HuH-7 (cell line): ENCODE results near the gene EDN2.

Experiments used
- DNase-seq: peaks from one replicate; pipeline ENCODE4 v3.0.0; 2011; ENCODE audit warnings: low spot score

Gene EDN2

DNA sequence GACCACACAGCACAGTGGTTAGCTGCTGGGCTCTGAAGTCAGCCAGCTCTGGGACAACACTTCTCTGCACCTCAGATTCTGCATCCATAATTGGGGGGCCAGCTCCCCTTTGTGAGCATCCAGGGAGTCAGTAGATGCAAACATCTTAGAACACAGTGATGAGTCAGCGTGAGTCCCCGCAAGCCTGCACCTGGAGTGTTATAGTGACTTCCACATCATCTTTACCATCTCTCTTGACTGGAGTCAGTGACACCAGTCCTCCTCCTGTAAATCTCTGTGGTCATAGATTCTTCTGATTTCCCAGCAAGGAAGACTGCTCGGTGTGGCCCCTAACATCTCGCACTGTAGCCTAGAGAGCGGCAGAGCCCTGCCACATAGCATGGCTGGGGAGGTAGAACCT lies 13.9 kb upstream of the EDN2 start:
- no peak for DNase-seq

DNA sequence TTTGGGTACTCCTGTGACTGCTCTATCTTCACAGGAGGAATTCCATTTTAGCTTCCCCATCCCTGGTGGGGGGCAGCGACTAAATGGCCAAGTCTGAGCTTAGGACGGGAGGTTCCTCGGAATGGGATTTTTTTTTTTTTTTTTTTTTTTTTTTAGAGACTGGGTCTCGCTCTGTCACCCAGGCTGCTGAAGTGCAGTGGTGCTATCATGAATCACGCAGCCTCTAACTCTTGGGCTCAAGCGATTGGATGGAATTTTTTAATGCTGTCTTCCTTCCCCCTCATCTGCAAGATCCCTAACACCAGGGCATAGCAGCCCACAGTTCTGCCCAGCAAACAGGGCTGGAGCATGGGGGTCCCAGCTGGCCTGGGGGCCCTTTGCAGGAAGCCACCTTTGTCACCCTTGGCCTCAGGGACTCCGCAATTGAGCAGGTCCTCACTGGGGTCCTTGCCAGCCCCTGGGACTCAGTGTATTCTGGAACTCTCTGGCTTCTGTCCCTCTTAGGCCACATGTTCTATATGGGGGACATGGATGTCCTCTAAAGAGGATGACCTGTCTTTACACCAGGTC lies 13.1 kb upstream of the EDN2 start:
- no peak for DNase-seq

DNA sequence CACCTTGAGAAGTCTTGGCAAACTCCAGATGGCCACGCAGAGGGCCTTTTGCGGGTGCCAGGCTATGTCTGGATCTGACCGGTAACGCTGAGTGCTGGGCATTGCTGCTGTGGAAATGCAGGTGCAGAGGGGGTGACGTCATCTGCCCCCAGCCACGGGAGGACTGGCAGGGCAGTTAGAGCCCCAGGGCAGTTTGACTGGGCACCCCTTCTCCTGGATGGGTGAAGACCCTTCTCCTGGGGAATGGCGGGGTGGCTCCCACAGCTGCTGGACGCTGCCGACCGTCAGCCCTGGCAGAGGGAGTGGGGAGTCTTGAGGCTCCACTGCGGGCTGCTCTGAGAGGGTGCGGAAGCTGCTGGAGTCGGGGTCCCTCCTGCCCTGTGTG lies 12.6 kb upstream of the EDN2 start:
- no peak for DNase-seq

DNA sequence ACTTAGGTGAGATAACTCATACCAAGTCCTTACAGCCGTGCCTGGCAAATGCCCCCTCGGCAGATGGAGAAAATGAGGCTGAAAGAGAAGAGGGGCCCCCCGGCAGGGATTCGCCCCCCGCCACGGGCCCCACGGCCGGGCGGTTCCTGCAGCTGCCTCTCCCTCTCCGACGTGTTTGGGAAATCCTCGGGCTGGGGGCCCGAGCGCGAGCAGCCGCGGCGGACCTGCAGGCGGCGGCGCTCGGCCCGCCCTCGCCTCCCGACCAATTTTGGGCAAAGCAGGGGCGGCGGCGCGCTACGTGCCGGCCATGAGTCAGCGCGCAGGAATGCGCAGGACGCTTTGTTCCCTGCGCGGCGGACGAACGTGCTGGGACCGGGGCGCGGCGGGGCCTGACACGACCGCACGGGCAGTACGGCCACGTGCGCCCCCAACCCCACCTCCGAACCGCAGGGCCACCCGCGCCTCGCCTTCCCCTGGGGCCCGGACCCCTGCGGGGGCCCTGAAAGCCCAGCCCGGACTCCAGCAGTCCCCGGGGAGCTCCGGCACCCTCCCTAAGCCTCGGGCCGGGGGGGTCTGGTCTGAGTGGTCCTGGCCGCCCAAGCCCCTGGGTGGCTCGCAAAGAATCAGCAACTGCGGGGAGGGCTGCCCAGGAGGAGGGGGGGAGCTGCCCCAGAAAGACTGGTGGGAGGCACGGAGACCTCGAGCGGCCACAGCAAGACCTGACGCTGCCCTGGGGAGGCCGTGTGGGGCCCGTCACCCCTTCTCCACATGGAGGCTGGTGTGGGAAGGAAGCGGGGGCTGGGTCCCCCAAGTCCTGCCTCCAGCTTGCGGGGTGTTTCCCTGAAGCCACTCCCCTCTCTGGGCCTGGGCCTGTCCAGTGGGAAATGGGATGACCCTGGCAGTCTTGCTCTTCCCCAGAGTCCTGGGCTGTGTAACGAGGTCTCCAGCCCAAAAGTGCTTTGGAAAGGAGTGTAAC lies 11.9 kb upstream of the EDN2 start:
- peak; percentile 66 for DNase-seq

DNA sequence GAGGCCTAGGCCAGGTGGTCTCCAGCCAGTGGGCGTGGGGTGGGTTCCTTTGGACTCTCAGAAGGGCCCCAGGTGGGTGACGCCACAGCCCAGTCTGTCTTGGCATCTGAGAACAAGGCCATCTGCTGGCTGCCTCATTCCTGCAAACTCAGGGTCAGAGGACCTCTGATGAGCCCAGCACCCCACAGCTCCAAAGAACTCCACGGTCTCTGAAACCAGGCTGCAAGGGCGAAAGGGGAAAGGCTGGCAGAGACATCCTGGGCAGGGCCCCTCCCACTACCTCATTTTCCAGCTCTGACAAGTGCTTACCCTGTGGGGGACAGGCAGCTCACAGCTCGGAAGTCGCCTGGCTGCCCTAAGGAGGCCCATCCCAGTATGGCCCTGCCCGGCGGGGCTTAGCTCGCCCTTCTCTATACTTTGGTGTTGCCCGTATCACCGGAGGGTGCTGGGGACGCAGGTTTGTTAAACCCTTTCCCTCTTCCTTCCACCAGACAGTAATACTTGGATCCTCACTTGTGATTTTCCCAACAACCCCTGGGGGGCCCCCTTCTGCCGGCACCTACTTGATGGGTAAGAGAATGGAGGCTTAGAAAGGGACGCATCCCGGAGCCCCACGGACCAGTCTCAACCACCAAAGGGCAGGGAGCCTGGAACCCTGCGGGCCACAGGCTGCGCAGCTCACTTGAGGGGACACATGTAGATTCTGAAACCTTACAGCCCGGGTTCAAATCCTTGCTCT lies 10.9 kb upstream of the EDN2 start:
- peak; percentile 81 for DNase-seq

DNA sequence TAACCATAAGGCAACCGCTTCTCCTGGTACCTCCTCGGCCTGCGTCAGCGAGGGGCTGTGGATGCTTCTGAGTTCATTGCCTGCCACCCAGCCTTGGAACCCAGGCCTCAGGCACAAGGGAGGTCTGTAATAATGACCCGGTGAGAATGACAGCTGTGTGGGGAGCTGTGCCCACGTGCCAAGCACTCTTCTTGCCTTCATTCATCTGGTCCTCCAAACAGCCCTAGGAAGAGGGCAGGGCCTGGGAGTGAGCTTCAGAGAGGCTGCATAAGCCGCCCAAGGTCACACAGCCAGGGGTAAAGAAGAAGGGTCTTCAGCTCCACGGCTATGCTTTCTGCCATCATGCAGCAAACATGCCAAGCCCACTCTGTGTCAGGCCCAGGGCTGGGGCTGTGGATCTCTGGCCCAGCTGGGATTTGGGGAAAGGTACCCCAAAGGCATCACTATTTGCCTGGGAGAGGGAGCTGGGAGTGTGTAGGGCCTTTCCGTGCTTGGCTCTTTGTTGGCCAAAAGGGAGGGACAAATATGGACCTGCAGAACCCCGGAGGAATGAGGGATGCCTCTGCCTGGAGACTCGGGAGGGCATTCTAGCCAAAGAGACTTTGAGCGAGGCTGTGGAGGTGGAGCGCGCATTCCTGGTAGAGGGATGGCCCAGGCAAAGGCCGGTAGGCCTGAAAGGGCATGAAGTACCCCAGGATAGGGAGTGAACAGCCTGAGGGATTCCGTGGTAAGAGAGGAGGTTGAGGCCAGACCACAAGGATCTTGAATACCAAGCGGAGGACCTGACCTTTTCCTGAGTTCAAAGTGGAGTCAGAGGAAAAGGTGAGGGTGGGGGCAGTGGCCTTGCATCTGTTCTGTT lies 10.1 kb upstream of the EDN2 start:
- no peak for DNase-seq

DNA sequence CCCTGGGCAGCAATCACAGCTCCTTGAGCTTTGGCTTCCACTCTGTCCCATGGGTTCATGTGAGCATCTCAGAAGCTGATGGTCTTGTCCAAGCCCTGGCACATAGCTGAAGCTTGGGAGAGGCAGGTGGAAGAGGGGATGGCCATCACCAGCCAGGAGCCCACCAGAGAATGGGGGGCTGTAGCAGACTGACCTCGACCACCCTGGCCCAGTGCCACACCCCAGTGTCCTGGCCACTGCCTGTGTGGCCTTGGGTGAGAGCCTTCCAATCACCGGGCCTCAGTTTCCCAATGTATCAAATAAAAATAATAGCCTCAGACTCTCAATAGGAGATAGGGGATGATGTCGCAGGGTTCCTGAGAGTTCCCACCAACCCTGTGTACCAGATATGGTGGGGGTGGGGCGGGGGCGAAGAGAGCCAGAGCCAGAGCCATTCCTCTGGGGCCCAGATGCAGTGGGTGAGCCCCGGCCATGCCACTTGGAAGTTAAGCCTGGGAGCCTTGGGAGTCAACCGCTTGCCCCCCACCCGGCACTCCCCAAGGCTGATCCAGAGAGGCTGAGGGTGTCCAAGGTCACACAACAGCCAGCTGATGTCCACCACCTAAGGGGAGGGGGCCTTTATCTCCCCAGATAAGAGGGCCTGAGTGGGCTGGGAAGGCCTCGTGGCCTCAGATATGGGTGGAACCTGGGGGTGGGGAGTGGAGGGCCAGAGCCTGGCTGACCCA lies 9.3 kb upstream of the EDN2 start:
- no peak for DNase-seq

DNA sequence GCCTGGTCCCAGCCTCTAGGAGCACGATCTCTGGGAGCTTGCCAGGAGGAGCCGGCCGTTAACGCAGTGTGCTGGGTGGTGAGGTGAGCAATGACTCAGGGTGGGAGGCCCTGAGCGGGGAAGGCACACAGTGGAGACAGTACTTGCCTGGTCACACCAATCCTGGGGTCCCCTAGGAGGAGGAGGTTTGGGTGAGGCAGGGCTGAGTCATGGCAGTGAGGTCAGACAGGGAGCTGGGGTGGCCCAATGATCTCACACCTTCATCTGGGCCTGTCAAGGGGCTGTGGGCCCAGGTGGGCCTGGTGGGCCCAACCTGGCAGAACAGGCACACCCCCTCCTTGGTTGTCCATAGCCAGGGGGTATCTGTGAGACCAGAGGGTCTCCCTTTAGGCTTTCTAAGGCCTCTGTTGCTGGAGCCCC lies 8.6 kb upstream of the EDN2 start:
- DNase-seq = no peak

DNA sequence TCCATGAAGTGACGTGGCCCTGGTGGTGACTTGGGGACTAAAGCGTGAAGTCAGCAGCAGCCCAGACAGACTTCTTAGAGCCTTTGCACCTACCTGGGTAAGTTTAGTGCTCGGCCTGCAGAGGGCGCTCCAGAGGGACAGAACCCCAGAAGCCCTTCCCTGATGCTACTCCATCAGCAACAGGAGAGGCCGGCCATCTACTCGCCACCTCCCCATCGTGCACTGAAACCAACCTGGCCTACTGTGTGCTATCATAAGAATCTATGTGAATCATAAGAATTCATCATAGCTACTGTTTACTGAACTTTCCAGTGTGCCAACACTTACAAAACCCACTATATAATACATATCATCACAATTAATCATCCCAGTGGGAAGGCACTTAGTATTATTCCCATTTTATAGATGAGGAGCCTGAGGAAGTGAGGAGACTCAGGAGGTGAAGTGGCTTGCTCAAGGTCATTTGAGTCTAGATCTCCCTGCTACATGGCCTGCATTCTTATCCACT lies 7.9 kb upstream of the EDN2 start:
- peak; percentile 75 for DNase-seq

DNA sequence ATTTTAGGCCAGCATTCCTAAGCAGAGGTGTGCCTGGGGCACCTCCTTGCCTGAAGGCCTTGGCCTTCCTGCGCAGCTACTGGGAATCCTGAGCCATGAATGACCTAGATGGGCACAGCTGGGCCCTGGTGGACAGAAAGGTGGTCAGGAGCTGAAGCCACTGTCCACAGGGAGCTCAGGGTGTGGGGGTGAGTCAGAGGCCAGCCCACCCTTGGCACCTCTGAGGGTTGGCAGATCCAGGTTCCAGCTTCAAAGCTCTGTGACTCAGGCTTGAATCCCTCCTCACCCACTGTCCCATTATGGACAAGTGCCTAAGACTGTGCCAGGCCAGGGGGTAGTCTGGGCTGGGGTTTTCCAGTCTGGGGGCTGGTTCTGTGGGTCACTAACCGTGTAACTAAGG lies 6.4 kb upstream of the EDN2 start:
- DNase-seq = no peak

DNA sequence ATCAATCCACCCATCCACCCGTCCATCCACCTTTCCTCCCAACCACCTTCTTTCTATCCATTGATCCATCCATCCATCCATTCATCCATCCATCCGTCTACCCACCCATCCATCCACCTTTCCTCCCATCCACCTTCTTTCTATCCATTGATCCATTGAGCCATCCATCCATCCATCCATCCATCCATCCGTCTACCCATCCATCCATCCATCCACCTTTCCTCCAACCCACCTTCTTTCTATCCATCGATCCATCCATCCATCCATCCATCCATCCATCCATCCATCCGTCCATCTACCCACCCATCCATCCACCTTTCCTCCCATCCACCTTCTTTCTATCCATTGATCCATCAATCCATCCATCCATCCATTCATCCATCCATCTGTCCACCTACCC lies 5.1 kb upstream of the EDN2 start:
- DNase-seq = no peak

DNA sequence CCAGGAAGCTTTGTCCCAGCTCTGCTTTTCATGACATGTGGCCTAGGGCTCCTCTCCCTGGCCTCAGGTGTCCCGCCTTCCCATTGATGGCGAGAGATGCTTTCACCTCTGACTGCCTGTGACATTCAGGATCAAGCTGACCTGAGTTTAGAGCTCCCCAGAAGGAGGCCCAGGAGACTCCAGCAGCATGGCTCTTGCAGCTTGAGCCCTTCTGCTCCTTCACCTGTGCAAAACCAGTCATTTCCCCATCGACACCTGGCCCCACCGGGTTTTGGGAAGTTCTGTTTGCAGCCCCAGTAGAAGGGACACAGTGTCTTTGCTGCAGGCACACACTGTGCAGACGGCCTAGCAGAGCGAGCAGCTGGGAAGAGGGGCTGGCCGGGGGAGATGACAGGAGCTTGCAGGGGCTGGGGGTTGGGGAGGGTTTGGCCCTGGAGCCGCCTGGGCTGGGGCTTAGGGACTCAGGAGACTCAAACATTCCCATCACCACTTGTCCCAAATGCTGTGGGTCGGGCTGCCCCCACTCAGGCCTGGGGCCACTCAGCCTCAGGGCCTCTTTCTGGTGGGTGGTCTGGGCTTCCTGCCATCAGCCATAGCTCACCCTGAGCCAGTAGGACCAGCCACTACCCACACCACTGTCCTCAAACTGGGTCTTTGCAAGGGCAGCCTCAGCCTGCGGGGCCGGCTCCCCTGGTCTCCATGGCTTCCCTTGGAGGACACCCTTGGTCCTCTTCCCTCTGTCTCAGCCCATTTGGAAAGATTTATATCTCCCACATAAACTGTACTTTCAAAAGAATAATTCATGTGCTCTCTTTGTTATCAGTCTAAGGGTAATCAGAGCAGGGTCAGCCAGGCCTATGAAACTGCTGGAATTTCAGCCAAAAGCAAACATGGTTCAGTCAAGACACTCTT lies 3.8 kb upstream of the EDN2 start:
- DNase-seq = no peak

DNA sequence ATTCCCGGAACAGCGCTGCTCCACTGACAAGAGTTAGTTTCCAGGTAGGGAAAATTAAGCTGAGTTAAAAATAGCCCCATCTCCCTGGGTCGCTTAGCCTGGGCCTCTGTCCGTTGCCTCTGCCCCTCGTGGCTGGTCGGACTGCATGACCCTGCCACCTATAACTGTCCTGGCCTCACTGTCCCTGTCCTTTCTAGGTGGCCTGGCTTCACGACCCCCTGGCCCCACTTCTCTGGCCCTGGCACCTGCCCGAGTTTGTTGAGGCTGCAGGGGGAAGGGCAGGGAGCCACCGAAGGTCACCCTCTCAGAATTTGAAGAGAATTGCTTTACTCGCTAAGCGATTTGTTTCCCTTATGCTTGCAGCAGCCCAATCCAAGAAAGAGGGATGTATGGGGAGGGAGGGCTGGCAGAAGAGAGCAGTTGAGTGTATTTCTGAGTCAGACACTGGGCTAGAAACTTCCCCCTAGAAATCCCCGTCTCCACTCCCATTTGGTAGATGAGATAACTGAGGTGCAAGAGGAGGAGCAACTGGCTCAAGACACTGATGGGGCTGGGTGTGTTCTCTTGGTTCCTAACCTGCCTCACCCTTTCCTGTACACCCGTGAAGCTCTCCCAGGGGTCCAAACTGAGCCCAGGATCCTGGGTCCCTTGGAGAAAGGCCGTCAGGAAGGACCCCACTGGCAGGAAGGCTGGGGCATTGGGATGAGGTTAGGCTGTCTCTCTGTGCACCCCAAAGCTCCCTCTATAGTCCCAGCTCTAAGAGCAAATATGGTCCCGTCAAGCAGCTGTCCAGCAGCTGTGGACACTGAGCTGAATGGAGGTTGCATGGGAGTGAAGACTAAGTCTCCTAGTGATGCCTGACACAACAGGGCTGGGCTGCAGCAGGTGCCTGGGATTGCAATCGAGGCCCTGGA lies 2.9 kb upstream of the EDN2 start:
- no peak for DNase-seq

DNA sequence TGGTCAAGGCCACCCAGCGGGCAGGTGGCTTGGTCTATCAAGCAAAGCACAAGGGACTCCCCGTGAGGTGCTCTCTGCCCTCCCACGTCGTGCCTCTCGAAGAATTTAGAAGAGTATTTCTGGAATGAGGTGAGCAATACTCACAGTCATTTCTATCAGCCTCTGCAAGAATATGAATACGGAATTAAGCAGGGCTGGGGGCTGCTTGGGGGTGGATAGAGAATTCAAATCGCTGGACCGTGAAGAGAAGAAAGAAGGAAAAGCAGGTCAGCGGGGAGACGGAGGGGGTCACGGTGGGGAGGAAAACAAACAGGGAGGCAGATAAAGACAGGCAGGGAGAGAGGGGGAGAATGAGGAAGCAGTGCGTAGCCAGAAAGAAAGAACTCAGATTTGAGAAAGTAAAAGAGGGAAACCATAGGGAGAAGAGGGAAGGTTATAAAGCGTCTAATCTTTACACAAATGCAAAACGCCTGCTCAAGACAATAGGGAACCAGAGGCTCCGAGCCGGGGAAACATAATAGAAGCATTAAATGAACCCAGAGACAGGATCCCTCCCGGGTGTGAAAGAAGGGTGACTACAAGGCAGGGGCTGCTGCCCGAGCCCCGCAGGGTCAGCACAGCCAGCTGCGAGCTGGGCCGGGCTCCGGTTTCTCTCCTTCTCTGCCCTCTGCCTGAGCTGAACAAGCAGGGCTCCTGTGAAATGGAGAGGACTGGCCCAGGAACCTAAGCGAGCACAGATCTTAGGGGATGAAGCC lies 2.1 kb upstream of the EDN2 start:
- DNase-seq = no peak

DNA sequence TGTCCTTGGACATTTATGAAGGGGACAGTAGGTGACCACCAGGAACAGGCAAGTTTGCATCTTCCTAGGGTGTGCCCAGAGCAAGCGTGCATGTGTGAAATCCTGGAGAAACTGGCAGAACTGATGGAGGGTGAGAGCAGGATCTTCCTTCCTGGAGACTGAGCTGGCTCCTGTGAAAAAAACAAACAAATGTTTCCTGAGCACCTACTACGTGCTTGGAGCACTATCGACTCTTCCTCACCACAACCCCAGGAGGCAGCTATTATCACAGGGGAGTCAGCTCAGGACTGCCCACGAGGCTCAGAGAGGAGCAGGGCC lies 1.5 kb upstream of the EDN2 start:
- DNase-seq = no peak

DNA sequence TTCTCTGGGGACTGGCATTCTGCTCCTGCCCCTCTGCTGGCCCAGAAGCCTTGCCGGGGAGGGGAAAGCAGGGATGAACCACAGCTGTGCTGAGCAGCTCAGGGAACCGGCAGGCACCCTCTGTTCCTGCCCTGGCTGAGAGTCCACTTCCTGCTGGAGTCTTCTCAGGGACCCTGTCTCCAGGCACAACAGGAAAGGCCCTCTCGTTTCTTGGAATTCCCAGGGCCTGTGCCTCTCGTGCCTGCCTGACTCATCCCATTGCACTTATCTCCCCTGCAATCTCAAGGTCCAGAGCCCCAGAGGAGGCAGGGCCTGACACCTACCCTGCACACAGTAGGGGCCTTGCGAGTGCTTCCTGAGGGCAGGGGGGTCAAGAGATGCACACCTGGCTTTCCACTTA lies 1.1 kb upstream of the EDN2 start:
- DNase-seq = no peak

DNA sequence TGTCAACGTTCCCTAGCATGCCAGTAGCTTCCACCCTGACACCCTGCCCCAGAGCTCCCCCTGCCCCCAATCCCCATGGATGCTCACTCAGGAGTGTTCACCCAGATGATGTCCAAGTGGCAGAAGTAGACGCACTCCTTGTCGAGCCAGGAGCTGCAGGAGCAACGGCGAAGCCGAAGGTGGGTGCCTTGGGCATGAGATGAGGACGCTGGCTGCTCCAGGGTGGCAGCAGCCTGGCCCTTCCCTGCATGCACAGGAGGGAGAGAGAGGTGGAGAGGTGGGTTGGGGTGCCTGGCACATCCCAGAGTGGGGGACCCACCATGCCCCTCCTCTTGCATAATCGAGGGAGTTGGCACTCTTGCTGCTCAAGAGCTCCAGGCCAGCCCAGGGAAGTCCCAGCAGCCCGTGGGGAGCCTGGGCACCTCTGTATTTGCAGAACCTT lies 502 bp downstream of the EDN2 start:
- DNase-seq = no peak
